Renal cortex interstitium (tissue), 11 donors: ENCODE data around the gene RORC. TPM values are rescaled to one million over a fixed set of nuclear protein-coding genes. Genes with fewer than 3 reads are reported as not detected.

Experiments
- DNase-seq, 11 donors: peaks; one replicate each; pipeline ENCODE4 v3.0.0-alpha.2; 2013; ENCODE audit warnings: low read depth in 9 of 11, low spot score in 4 of 11; ENCODE audit errors: extremely low read depth in 1 of 11
- polyA plus RNA-seq, 3 donors: library from polyadenylated mRNA; unstranded; fragments of 120-200 nt; gene quantifications; one replicate each; pipeline ENCODE4 v1.2.1, GENCODE V29; 2013; ENCODE audit not compliant: insufficient read length in 3 of 3

The RORC gene
- polyA plus RNA-seq, 3 donors: 0.52 to 2.1 (median 0.75) TPM

- DNase-seq: no peak
Observed at GRCh38 chr1:151832318-151832980, 847 bp upstream of the RORC start.

DNA sequence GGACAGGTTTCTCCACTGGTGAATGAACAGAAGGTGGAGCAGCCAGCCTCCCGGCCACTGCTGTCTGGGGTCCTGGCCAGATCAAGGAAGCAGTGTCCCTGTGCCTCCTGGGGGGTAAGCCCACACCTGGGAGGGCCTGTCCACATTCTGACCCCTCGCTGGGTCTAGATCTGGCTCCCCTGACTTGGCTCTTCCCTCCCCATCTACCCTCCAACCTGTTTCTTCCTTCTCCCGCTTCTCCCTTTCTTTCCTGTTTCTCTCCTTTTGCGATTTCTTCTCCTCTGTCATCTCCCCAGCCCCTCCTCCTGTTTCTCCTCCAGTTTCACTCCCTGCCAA is 378 bp downstream of the RORC start:
- no peak for DNase-seq

GRCh38 chr1:151830055-151830454 is 1.5 kb downstream of the RORC start:
- DNase-seq: no peak

DNA sequence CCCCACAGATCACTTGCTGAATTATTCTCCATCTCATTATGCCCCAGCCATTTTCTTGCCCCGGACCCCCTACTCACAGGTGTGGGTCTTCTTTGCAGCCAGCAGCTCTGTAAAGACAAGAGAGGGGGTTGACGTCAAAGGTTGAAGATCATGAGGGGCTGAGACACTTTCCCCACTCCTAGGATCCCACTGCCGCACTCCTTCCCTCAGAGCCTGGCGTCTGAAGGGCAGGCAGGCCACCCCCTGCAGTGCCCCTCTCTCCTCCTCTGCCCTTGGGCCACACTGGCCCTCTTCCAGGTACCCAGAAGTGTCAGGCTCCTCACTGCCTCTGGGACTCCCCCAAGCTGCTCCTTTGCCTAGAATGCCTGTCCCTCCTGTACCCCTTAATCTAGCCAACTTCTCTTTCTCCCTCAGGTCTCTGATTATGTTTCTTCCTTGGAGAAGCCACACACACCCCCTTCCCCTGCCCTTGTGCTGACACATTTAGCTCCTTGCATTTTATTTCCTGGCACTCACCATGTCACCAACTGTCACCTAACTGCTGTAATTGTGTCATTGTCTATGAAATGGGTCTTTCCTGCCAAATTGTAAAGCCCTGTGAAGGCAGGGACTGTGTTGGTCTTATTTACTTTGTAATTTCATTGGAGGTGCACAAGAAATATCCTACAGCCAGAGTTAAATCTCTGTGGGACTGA is 2.1 kb downstream of the RORC start:
- DNase-seq: no peak

- peak in 5 of 11 donors; percentile 38 to 63 (median 57) for DNase-seq
Observed at GRCh38 chr1:151828921-151829320, 2.7 kb downstream of the RORC start.

- no peak for DNase-seq
Observed at GRCh38 chr1:151827853-151828252, 3.7 kb downstream of the RORC start.

- DNase-seq: no peak
Observed at GRCh38 chr1:151825751-151826660, 5.6 kb downstream of the RORC start.

- no peak for DNase-seq
Observed at GRCh38 chr1:151825204-151825603, 6.4 kb downstream of the RORC start.

DNA sequence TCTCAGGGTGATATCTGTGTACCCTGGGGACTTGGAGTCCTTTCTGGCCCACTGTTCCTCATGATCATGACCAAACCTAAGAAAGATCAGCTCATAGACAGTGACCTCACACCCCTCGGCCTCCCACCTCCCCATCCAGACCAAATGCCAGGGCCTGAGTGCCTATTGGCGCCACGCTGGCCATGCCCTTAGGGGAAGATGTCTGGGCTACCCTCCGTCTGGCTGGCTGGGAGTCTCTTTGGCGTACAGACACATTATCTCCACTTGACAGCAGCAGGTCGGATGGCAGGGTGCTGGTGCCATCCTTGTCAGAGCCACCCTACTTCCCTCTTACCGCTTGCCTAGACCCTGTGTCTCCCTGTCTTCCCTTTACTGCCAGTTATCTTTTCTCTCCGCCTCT is 8.4 kb downstream of the RORC start:
- DNase-seq: no peak

DNA sequence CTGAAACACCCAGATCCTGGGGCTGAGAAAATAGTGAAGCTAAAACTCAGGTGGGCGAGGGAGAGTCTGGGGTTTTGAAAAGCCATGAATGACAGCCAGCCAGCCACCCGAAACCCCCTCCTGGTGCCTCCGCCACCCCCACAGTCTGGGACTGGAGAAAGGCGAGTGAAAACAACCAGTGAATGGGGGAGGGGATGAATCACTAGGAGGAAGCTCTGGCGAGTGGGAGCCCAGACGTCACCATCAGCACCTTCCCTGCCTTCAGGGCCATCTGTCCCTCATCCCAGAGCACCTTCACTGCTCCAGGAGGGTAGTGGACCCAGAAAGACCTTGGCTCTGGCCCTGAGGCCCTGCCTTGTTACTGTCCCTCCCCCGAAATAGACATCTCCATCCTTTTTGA is 9.2 kb downstream of the RORC start:
- peak in 1 of 11 donors; percentile 26 for DNase-seq

DNA sequence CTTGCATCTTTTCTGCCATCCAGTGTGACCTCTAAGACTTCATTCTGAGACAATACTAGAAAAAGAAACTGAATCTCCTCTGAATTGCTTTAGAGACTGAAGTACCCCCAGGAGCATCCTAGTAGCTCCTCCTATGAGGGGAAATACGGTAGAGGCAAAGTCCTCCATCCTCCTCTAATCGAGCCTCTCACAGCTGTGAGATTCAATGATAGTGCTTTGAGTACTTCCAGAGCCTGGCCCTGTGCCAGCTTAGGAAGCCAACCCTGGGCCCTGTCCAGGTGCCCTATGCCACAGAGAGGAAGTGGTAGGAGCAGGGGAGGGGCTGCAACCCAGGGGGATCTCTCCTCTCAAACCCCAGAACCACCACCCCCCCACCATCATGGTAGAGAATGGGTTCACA is 10.7 kb downstream of the RORC start:
- no peak for DNase-seq

DNA sequence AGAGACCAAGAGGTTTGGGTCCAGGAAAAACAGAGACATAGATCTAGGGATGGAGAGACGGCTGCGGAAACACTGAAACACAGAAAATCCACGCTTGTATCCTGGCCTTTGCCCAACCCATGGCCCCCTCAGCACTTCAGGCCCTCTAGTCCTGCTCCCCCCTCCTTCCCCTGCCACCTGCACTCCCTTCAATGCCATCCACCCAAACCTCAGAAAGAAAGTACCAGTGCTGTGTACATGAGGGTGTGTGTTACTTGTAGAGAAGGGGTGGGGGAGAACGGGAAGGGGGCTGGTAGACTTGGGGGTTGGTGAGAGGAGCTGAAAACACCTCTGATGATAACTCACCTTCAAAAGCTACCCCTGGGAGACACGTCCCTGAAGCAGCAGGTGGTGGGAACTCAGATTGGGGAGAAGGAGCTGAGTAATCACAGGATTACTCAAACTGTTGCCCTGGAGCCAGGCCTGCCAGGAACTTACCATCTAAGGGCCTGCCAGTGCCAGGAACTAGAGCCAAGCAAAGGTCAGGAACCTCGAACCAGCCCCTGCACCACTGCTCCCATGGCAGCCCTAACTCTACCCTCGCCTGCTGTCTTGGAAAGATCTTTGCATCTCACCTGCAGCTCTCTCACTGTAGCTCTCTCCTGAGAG is 11.5 kb downstream of the RORC start:
- no peak for DNase-seq

DNA sequence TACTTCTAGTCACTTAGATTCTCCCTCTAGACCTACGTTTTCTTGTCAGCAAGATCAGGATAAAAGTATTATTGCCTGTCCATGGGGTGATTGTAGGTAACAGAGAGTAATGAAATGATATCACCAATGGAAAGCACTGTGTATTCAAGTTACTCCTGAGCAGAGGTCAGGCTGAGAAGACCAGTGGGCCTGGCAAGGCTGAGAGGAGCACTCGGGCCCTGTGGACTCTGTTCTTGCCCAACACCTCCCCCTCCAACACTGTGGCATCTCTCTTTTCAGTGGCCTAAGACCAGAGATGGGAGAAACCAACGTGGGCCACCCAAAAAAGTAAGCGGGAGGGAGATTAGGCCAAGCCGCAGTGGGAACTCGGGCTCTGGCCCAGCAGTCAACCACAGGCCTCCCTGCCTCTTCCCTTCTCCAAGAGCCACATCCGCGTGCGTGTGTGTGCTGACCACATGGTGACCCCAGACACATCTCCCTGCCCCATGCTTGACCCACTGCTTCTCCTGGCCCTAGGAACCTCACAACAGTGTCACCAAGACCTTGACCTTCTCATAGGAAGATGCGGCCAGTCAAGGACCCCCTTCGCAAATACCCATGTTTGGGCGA is 12.3 kb downstream of the RORC start:
- no peak for DNase-seq

DNA sequence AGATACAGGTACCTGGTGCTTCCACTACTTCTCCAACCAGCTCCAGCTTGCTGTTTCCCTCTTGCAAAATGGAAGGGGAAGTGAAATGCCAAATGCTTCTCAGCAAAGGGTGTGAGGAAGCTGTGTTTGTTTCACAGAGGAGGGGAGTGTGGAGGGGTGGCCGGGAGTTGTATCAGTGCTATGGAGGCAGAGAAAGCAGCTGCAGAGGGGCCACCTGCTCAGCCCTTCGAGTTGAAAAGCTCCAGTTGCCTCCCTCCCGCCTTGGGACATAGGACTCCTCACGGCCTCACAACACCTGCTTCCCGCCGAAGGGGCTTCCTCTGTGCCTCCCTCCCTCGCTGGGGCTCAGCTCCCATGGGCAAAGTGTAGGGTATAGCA is 14.3 kb downstream of the RORC start:
- no peak for DNase-seq

DNA sequence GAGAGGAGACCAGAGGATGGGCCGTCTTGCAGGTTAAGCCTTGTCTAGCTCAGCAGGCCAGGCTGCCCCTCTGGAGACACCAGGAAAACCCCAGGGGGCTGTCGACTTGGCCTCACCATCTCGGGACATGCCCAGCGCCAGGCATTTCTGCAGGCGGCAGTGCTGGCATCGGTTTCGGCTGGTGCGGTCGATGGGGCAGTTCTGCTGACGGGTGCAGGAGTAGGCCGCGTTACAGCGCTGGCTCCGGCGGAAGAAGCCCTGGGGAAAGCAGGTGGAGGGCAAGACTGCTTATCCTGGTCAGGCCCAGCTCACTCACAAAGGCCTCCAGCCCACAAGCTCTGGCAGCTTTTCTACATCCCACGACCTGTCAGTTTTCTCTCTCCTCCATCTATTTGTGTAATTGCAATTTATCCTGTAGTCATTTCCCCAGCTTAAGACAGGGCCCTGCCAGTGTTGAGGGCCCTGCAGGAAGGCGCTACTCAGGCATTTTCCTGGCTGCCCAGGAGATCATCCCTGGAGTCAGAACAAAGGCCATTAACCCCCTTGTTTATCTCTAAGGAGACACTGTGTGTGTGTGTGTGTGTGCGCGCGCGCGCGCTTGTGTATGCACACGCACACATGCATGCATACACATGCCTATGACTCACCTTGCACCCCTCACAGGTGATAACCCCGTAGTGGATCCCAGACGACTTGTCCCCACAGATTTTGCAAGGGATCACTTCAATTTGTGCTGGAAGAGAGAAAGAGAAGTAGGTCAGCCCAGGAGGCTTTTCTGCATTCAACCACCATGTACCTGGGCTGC is 14.9 kb downstream of the RORC start:
- no peak for DNase-seq

DNA sequence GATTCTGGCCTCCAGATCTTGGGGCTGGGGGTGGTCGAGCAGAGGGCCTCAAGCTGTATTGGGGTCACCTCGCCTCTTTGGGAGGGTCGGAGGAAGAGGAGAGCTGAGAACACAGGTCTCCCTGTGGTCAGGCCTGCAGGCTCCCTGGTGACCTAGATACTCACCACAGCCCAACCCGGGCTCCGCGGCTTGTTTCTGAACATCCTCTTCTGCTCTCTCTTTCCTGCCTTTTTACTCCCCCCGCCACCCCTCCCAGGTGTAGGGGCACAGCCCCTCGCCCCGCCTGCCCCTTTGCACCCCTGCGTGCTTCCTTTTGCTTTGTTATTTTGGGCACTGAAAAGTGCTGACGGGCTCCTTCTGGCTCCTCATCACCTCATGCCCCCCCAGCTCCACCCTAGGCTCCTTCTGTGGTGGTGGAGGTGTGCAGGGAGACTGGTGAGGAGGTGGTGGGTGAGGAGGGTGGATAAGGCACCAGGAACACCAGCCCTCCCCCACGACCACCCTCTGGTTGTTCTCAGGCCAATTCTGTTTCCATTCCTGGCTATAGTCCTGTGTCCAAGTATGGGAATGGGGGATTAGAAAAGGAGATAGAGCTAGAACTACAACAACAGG is 15.8 kb downstream of the RORC start:
- no peak for DNase-seq

DNA sequence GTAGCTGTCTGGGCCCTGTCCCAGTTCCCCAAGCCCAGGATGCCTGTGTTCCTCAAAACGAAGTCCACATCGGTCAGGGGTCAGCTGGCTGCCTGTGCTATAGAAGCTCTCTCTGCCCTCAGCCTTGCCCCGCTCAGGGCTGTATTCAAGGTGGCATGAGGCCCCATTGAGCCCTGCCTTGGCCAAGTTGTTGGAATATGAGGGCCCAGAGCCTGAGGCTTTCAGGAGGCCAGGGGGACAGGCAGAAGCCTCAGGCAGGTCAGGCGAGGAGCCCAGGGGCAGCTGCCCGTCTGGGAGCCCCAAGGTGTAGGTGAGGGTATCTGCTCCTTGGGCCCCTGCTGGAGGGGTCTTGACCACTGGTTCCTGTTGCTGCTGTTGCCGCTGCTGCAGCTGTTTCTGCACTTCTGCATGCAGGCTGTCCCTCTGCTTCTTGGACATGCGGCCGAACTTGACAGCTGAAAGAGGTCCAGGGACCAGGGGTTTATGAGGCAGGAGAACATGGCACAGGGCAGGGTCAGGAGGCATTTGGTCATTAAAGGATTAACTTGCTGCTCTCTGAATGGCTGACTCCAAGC is 16.5 kb downstream of the RORC start:
- DNase-seq: no peak

DNA sequence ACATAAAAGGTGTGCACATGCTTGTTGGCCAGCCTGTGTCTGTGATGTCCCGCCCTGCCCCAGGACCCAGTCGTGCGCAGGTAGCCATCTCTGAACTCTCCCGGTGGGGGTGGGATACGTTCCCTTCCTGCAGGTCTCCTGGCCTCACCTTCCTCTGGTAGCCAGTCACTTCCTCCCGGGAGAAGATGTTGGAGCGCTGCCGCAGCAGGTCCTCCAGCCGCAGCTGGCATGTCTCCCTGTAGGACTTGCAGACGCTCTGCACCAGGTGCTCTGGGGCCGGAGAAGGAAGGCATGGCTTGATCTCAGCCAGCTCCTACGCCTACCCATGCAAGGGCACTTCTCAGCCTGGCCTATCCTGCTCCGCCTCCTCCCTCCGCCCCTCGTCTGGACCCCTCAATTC is 17.2 kb downstream of the RORC start:
- no peak for DNase-seq
